KOPT-K1 (cell line): Measurements from ENCODE around the gene ZFYVE16.
"Not testable (repeated sequence)": the region's sequence is repeated elsewhere in the genome, so short reads cannot be mapped to it uniquely, and the experiment has no call there.

Experiments
- H3K27ac ChIP-seq: fragments of 200-600 bp; sonication (generic); 2 replicates; pipeline ENCODE4 v1.5.1; 2016; ENCODE audit warnings: antibody characterized with exemption, mild to moderate bottlenecking, low read depth, low read length; ENCODE audit not compliant: poor library complexity, severe bottlenecking
- H3K36me3 ChIP-seq: fragments of 200-600 bp; sonication (generic); 2 replicates; pipeline ENCODE4 v1.5.1; 2017; ENCODE audit warnings: antibody characterized with exemption, mild to moderate bottlenecking, low read length, moderate library complexity; ENCODE audit not compliant: insufficient read depth
- H3K9me3 ChIP-seq: fragments of 200-600 bp; sonication (generic); 2 replicates; pipeline ENCODE4 v1.5.1; 2017; ENCODE audit warnings: antibody characterized with exemption, low read length, mild to moderate bottlenecking; ENCODE audit not compliant: insufficient read depth, poor library complexity, severe bottlenecking

ZFYVE16 gene

DNA sequence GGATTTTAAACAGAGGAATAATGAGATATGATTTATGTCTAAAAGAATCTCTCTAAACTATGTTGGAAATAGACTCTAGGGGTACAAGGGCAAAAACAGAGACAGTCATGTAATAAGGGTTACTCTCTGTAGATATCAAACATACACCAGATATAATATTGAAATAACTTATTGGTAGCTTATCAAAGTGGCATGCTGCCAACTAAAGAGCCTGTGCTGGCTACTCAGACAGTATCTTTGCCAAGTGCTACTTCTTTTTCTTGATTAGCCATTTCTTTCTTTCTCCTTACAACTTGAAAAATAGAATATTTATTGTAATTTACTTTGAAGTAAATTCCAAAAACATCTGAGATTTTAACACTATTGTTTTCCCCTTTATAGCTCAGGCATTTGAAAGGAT lies 34.9 kb downstream of the ZFYVE16 start:
- Histone ChIP-seq H3K36me3 (peaks cover 24% of the 10 kb centered on the region), H3K9me3 (no peaks in the 10 kb centered on the region), H3K27ac (no peak overlapping the region)

GRCh38 chr5:80453366-80453765 lies 45.5 kb downstream of the ZFYVE16 start:
- H3K9me3 ChIP-seq: no peaks in the 10 kb centered on the region
- H3K36me3 ChIP-seq: peaks cover 33% of the 10 kb centered on the region
- H3K27ac ChIP-seq: no peak overlapping the region

DNA sequence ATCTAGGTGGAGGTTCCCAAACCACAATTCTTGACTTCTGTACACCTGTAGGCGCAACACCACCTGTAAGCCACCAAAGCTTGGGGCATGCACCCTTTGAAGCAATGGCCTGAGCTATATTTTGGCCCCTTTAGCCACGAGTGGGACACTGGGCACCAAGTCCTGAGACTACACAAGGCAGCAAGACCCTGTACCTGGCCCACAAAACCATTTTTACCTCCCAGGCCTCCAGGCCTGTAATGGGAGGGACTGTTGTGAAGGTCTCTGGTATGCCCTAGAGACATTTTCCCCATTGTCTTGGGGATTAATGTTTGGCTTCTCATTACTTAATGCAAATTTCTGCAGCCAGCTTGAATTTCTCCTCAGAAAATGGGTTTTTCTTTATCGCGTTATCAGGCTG lies 55.4 kb downstream of the ZFYVE16 start:
- H3K27ac ChIP-seq: no peak overlapping the region
- peaks cover 65% of the 10 kb centered on the region for H3K36me3 ChIP-seq
- peaks cover 50% of the 10 kb centered on the region for H3K9me3 ChIP-seq

DNA sequence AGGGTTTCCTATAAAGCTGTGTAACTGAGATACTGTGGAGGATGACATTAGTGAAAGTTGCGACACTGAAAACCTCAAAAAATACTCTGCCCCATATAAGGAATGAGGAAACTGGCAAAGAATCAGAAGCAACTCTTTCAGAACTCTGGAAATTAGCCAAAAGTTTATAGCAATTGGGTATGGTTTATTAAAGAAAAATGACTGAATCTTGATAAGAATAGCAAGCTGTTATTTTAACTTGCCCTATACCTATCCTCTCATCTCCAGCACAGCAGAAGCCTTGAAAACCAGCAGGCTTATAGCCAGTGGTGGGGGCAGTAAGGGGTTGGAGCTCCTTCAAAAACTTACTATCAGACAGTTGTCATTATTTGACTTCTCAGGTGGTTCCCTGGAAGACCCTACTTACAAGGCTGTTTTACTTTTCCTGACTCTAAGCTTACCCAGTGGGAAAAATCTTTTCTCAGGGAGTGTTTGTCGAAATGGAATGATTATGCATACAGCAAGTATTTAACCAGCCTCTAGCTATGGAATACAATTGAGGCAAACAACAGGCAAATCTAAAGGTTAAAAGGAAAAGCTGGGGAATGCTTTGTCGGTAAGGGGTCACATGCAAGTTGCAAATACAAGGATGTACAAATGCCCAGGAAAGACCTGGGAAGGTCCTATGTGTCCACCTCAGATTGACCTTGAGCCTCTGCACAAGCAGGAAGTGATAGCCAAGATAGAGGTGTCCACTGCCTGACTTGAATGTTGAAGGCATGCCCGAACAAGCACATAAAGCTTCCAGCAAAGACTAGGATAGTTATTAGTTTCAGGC lies 59.0 kb downstream of the ZFYVE16 start:
- Histone ChIP-seq H3K9me3 (peaks cover 65% of the 10 kb centered on the region), H3K27ac (no peak overlapping the region), H3K36me3 (peaks cover 46% of the 10 kb centered on the region)

DNA sequence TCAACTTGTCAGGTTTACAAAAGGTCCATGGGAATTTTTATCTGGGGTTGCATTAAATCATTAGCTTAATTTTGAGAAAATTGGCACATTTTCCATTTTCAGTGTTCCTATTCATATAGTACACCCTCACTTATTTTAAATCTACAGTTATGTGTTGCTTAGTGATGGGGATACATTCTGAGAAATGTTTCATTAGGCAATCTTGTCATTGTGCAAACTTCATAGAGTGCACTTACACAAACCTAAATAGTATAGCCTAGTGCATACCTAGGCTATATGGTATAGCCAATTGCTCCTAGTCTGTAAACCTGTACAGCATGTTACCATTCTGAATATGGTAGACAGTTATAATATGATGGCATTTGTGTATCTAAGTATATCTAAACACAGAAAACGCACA lies 60.3 kb downstream of the ZFYVE16 start:
- Histone ChIP-seq H3K36me3 (peaks cover 41% of the 10 kb centered on the region), H3K9me3 (peaks cover 61% of the 10 kb centered on the region), H3K27ac (no peak overlapping the region)

DNA sequence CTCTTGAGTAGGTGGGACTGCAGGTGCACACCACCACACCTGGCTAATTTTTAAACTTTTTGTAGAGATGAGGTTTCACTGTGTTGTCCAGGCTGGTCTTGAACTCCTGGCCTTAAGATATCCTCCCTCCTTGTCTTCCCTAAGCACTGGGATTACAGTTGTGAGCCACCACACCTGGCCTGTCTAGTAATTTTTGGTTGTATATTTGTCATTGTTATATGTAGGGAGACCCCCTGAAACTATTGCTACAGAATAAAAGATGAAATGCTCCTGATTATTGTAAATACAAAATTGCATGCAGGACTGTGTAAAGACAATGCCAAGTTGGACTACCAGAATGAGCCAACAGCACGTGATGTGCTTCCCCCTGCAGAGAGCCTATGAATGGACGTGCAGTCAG lies 62.8 kb downstream of the ZFYVE16 start:
- H3K27ac ChIP-seq: not testable (repeated sequence)
- Histone ChIP-seq H3K9me3 (peaks cover 36% of the 10 kb centered on the region), H3K36me3 (peaks cover 52% of the 10 kb centered on the region)

- Histone ChIP-seq H3K36me3 (peaks cover 47% of the 10 kb centered on the region), H3K27ac (no peak overlapping the region), H3K9me3 (peaks cover 23% of the 10 kb centered on the region)
These were observed 67.1 kb downstream of the ZFYVE16 start for GRCh38 chr5:80474929-80475328.

DNA sequence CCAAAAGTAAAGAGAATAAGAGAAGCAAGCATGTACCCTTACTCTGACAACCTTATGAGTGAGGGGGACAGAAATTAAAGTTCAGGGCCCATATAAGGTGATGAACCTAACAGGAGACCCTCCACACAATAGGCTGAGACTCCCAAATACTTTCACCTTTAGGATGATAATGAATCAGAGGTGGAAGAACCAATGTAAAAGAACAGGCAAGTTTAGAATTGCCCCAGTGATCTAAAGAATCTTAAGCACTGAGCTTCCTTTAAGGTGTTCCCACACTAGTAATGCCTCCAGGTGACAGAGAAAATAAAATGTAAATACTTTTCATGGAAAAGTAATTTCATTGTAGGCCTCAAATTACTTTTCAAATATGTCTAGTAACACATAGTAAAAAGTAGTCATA lies 71.8 kb downstream of the ZFYVE16 start:
- H3K27ac ChIP-seq: no peak overlapping the region
- peaks cover 34% of the 10 kb centered on the region for H3K36me3 ChIP-seq
- H3K9me3 ChIP-seq: peaks cover 21% of the 10 kb centered on the region

GRCh38 chr5:80480354-80480753 lies 72.5 kb downstream of the ZFYVE16 start:
- Histone ChIP-seq H3K27ac (no peak overlapping the region), H3K36me3 (peaks cover 27% of the 10 kb centered on the region; the same call in 1 of the 2 replicates), H3K9me3 (peaks cover 21% of the 10 kb centered on the region)

- Histone ChIP-seq H3K9me3 (peaks cover 21% of the 10 kb centered on the region), H3K27ac (no peak overlapping the region), H3K36me3 (peaks cover 21% of the 10 kb centered on the region; the same call in 1 of the 2 replicates)
These were observed 73.4 kb downstream of the ZFYVE16 start for GRCh38 chr5:80481019-80481893.

DNA sequence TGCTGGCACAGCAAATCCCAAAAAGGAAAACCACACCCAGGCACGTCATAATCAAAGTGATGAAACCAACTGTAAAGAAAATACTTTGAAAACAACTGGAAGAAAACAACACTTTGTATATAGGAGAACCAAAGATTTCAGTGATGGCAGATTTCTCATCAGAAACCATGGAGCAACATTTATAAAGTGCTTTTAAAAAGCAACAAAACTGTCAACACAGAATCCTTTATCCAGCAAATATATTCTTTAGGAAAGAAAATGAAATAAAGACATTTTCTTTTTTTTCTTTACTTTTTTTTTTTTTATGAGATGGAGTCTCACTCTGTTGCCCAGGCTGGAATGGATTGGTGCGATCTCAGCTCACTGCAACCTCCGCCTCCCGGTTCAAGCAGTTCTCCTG lies 74.7 kb downstream of the ZFYVE16 start:
- Histone ChIP-seq H3K27ac (no peak overlapping the region), H3K9me3 (peaks cover 21% of the 10 kb centered on the region), H3K36me3 (peaks cover 21% of the 10 kb centered on the region; the same call in 1 of the 2 replicates)

DNA sequence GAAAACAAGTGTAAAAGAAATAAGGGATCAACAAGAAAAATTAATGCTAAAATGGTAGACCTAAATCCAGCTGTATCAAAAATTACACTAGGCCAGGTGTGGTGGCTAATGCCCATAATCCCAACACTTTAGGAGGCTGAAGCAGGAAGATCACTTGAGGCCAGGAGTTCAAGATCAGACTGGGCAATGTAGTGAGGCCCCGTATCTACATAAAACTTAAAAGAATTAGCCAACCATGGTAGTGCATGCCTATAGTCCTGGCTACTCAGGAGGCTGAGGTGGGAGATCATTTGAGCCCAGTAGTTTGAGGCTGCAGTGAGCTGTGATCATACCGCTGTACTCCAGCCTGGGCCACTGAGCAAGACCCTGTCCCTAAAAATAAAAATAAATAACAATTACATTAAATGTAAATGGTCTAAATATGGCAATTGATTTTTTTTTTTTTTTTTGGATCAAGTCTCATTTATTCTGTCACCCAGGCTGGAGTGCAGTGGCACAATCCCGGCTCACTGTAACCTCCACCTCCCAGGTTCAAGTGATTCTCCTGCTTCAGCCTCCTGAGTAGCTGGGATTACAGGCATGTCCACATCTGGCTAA lies 75.9 kb downstream of the ZFYVE16 start:
- Histone ChIP-seq H3K27ac (no peak overlapping the region), H3K36me3 (peaks cover 21% of the 10 kb centered on the region; the same call in 1 of the 2 replicates)

GRCh38 chr5:80487444-80487828 lies 79.6 kb downstream of the ZFYVE16 start:
- H3K9me3 ChIP-seq: peaks cover 15% of the 10 kb centered on the region
- peak overlapping the region; percentile 39 for H3K27ac ChIP-seq
- H3K36me3 ChIP-seq: peaks cover 13% of the 10 kb centered on the region; the same call in 1 of the 2 replicates

More for the DNA sequence above, 75.9 kb downstream of the ZFYVE16 start:
- peaks cover 21% of the 10 kb centered on the region for H3K9me3 ChIP-seq

GRCh38 chr5:80487829-80488721 lies 80.2 kb downstream of the ZFYVE16 start, which contains the start of gene FAM151B:
Gene FAM151B (plus strand): TSS chr5:80488100. CDS start chr5:80488124, 24 bp downstream.
- Histone ChIP-seq H3K27ac (peak within 1 kb of the TSS; percentile 39), H3K36me3 (peaks cover 7% of the 10 kb centered on the region; the same call in 1 of the 2 replicates)

More at GRCh38 chr5:80487829-80488721, 80.2 kb downstream of the ZFYVE16 start, which contains the start of gene FAM151B:
- peaks cover 9% of the 10 kb centered on the region for H3K9me3 ChIP-seq
